ENCODE results near the gene STK26. TPM values are rescaled to one million over a fixed set of nuclear protein-coding genes. Genes with fewer than 3 reads are reported as not detected.

Gene STK26
- polyA plus RNA-seq, 3 donors = 11.7 to 25.1 (median 22.2) TPM

DNA sequence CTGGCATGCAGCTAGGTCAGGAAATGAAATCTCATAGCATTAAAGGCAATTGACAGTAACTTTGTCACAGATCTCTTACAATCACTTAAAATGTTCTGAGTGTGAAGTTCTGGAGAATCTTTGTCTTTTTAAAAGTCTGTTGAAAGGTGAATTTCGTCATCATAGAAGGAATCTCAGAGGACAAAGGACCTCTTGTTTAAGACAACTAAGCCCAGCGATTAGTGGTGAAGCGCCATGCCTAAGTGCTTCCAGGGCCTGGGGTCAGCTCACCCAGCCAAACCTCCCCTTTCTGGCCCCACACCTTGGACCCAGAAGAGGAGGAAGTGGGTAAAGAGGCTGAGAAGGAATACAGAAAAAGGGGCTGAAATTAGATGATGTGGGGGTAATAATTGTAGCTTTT lies 96.2 kb downstream of the STK26 start:
- peaks cover 0 to 7% of the 10 kb centered on the region in 2 donors for H3K27me3 ChIP-seq (ENCODE audit: control insufficient read depth in 2 of 2, insufficient read depth in 2 of 2, low read length in 2 of 2)
- intact Hi-C loops (cut with micrococcal nuclease) = no loop called here
- no peaks in the 10 kb centered on the region for H4K20me1 ChIP-seq (ENCODE audit: insufficient read depth, low read length)
- H3K4me2 ChIP-seq (replicated peaks; ENCODE audit: extremely low read depth, low read length, poor library complexity, severe bottlenecking) = no peak overlapping the region
- Mint-ChIP-seq H3K36me3 (no peaks in the 10 kb centered on the region), H3K27ac (no peak overlapping the region), H3K4me1 (peaks cover 6% of the 10 kb centered on the region), H3K9me3 (peaks cover 0 to 3% (median 0%) of the 10 kb centered on the region in 7 donors), H3K4me3 (no peak overlapping the region), H3K27me3 (ENCODE audit: low read depth in 3 of 3) (peaks cover 2 to 9% (median 2%) of the 10 kb centered on the region in 3 donors)
- no peaks in the 10 kb centered on the region for H3K4me1 ChIP-seq (ENCODE audit: control insufficient read depth in 1 of 2, insufficient read depth in 2 of 2, low read length in 2 of 2)
- no peaks in the 10 kb centered on the region for H3K79me2 ChIP-seq (ENCODE audit: insufficient read depth, low read length)
- no peak overlapping the region for H2AFZ ChIP-seq (ENCODE audit: insufficient read depth, low read depth, low read length, poor library complexity, severe bottlenecking)
- TF ChIP-seq, protein P1, sequence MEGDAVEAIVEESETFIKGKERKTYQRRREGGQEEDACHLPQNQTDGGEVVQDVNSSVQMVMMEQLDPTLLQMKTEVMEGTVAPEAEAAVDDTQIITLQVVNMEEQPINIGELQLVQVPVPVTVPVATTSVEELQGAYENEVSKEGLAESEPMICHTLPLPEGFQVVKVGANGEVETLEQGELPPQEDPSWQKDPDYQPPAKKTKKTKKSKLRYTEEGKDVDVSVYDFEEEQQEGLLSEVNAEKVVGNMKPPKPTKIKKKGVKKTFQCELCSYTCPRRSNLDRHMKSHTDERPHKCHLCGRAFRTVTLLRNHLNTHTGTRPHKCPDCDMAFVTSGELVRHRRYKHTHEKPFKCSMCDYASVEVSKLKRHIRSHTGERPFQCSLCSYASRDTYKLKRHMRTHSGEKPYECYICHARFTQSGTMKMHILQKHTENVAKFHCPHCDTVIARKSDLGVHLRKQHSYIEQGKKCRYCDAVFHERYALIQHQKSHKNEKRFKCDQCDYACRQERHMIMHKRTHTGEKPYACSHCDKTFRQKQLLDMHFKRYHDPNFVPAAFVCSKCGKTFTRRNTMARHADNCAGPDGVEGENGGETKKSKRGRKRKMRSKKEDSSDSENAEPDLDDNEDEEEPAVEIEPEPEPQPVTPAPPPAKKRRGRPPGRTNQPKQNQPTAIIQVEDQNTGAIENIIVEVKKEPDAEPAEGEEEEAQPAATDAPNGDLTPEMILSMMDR (IDR thresholded peaks at IDR 0.05) = no peak
- no peak overlapping the region for H3K4me3 ChIP-seq (replicated peaks in 1 of 3; ENCODE audit: low read depth in 2 of 3, low read length in 3 of 3)
- no peaks in the 10 kb centered on the region for H3K9me3 ChIP-seq (replicated peaks in 1 of 2; ENCODE audit: control insufficient read depth in 1 of 2, insufficient read depth in 1 of 2, low read length in 2 of 2)
- no peak overlapping the region for H3K27ac ChIP-seq (ENCODE audit: low read depth in 1 of 2, low read length in 2 of 2)
- DNase-seq = no peak
- WGBS (ENCODE audit: insufficient coverage) = no CpG with 5 or more reads among the region's 3 CpGs
- no peak overlapping the region for H3K9ac ChIP-seq (ENCODE audit: insufficient read depth, low read length, poor library complexity, severe bottlenecking)
- no peaks in the 10 kb centered on the region for H3K36me3 ChIP-seq (replicated peaks in 1 of 2; ENCODE audit: control insufficient read depth in 1 of 2, insufficient read depth in 2 of 2, low read length in 2 of 2)

- no peaks in the 10 kb centered on the region for H3K36me3 Mint-ChIP-seq
- 100% methylated on average over 5 of the region's 12 CpGs for WGBS (ENCODE audit: insufficient coverage)
- H3K9ac ChIP-seq (ENCODE audit: insufficient read depth, low read length, poor library complexity, severe bottlenecking) = no peak overlapping the region
- peaks cover 2 to 9% (median 2%) of the 10 kb centered on the region in 3 donors for H3K27me3 Mint-ChIP-seq (ENCODE audit: low read depth in 3 of 3)
- intact Hi-C loops (cut with micrococcal nuclease) = no loop called here
- TF ChIP-seq, protein P1 (IDR thresholded peaks at IDR 0.05) = no peak
- no peaks in the 10 kb centered on the region for H3K79me2 ChIP-seq (ENCODE audit: insufficient read depth, low read length)
- peaks cover 0 to 7% of the 10 kb centered on the region in 2 donors for H3K27me3 ChIP-seq (ENCODE audit: control insufficient read depth in 2 of 2, insufficient read depth in 2 of 2, low read length in 2 of 2)
- no peaks in the 10 kb centered on the region for H3K9me3 ChIP-seq (replicated peaks in 1 of 2; ENCODE audit: control insufficient read depth in 1 of 2, insufficient read depth in 1 of 2, low read length in 2 of 2)
- no peak overlapping the region for H3K4me2 ChIP-seq (replicated peaks; ENCODE audit: extremely low read depth, low read length, poor library complexity, severe bottlenecking)
- H4K20me1 ChIP-seq (ENCODE audit: insufficient read depth, low read length) = no peaks in the 10 kb centered on the region
- H3K4me1 ChIP-seq (ENCODE audit: control insufficient read depth in 1 of 2, insufficient read depth in 2 of 2, low read length in 2 of 2) = no peaks in the 10 kb centered on the region
- no peak overlapping the region for H2AFZ ChIP-seq (ENCODE audit: insufficient read depth, low read depth, low read length, poor library complexity, severe bottlenecking)
- no peak overlapping the region for H3K27ac ChIP-seq (ENCODE audit: low read depth in 1 of 2, low read length in 2 of 2)
- no peak overlapping the region for H3K27ac Mint-ChIP-seq
- H3K4me3 ChIP-seq (replicated peaks in 1 of 3; ENCODE audit: low read depth in 2 of 3, low read length in 3 of 3) = no peak overlapping the region
- no peak overlapping the region for H3K4me3 Mint-ChIP-seq
- H3K36me3 ChIP-seq (replicated peaks in 1 of 2; ENCODE audit: control insufficient read depth in 1 of 2, insufficient read depth in 2 of 2, low read length in 2 of 2) = no peaks in the 10 kb centered on the region
- H3K4me1 Mint-ChIP-seq = peaks cover 6% of the 10 kb centered on the region
- no peak for DNase-seq
- peaks cover 0 to 3% (median 0%) of the 10 kb centered on the region in 7 donors for H3K9me3 Mint-ChIP-seq
Observed at GRCh38 chrX:132119821-132120515, 96.9 kb downstream of the STK26 start.

Data from CD14-positive monocyte (primary cell).